ENCODE results near the gene GDE1.

The GDE1 gene

GRCh38 chr16:19485611-19486010, 36.3 kb downstream of the GDE1 start:
- no peak for DNase-seq

GRCh38 chr16:19484096-19484495, 37.8 kb downstream of the GDE1 start:
- DNase-seq, result no peak

- DNase-seq, result no peak
Observed at GRCh38 chr16:19482291-19482690, 39.6 kb downstream of the GDE1 start.

DNA sequence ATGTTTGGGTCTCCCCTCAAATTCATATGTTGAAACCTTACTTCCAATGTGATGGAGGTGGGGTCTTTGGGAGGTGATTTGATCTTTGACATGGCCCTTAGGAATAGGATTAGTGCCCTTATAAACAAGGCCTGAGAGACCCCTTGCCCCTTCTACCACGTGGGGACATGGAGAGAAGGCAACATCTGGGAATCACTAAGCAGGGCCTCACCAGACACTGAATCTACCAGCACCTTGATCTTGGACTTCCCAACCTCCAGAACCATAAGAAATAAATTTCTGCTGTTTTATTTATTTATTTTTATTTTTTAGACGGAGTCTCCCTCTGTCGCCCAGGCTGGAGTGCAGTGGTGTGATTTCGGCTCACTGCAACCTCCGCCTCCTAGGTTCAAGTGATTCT, 40.1 kb downstream of the GDE1 start:
- DNase-seq, result no peak

DNA sequence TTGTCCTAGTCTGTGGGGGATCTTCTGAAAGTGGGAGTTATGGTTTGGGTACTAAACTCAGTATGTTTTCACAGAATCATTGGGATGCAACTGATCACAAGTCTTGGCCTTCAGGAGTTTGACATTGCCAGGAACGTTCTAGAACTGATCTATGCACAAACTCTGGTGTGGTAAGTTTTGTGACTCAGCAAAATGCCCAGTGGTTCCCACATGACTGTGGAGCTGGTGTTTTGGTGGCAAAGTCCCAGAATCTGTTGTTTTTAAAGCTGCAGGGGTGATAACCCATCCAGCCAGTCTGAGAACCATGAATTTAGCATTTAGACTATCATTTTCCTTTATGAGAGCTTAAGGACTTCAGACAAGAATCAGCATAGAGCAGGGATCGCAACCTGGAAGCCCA, 40.6 kb downstream of the GDE1 start:
- DNase-seq, result no peak

- DNase-seq, result no peak
Observed at GRCh38 chr16:19479302-19479721, 42.6 kb downstream of the GDE1 start.

DNA sequence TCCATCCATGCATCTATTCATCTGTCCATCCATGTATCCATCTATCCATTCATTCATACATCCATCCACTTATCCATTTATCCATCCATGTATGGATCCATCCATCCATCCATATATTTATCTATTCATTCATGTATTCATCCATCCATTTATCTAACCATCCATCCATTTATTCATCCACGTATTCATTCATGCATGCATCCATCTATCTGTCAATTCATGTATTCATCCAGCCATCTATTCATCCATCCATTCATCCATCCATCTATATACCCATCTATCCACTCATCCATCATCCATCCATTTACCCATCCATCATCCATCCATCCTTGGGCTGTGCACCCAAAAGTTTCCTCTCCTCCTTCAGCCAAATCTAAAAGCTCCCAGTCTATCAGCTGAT, 43.4 kb downstream of the GDE1 start:
- DNase-seq, result no peak

- no peak for DNase-seq
Observed at GRCh38 chr16:19474617-19475016, 47.3 kb downstream of the GDE1 start.

GRCh38 chr16:19472482-19472881, 49.4 kb downstream of the GDE1 start:
- DNase-seq, result no peak

- no peak for DNase-seq
Observed at GRCh38 chr16:19468300-19468699, 53.6 kb downstream of the GDE1 start.

GRCh38 chr16:19463468-19464315, 58.2 kb downstream of the GDE1 start:
- DNase-seq, result no peak

DNA sequence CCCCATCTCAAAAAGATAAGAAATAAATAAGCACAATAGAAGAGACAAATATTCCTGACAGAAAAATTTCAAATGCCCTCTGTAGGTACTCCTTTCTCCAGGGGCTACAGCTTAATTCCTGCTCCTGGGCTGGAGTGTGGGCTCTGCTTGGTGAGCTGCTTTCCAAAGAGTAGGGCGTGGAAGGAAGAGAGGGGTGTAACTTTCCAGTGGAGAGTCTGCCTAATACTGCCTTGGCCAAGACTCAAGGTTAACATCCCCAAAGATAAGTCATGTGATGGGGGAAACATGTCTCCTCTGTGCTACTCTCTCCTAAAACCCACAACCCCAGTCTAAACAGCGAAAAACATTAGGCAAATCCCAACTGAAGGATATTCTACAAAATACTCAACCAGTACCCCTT, 61.5 kb downstream of the GDE1 start:
- no peak for DNase-seq

GRCh38 chr16:19458722-19459379, 63.0 kb downstream of the GDE1 start:
- no peak for DNase-seq
